ENCODE measurements around the gene PHRF1.

PHRF1 gene

DNA sequence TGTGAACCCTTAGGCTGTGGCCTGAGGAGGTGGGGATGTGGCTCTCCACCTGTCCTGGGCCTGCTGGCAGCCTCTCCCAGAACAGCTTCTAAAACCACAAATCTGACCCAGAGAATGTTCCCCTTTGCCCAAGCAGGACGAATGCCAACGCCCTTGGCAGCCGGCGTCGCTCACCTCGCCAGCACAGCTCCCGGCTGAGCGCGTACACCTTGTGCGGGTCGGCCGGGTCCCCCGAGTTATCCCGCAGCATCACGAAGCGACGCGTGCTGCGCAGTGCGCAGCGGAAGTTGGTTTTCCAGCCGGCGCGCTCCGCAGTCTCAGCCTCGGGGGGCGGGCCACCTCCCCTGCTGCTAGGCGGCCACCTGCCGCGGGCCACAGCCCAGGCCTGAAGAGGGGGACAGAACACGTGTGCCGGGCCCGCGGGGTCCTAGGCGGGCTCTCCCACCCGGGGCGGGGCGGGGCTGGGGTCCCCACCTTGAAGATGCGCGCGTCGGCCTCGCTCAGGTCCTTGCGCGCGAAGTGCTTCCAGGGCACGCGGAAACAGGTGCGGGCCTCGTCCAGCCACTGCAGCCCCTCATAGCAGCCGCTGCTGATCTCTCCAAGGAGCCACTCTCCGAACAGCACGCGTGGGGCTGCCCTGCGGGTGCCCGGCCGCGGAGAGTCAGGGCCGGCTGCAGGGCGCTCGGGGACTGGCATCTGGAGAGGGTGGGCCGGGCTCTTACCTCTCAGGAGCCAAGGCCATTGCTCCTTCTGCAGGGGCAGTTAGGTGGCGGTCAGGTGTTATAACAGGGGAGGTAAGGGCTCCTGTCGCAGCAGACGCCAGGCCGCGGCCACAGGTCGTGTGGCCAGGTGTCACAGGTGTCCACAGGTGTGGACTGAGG is 38.6 kb downstream of the PHRF1 start:
- TF ChIP-seq, protein P1, sequence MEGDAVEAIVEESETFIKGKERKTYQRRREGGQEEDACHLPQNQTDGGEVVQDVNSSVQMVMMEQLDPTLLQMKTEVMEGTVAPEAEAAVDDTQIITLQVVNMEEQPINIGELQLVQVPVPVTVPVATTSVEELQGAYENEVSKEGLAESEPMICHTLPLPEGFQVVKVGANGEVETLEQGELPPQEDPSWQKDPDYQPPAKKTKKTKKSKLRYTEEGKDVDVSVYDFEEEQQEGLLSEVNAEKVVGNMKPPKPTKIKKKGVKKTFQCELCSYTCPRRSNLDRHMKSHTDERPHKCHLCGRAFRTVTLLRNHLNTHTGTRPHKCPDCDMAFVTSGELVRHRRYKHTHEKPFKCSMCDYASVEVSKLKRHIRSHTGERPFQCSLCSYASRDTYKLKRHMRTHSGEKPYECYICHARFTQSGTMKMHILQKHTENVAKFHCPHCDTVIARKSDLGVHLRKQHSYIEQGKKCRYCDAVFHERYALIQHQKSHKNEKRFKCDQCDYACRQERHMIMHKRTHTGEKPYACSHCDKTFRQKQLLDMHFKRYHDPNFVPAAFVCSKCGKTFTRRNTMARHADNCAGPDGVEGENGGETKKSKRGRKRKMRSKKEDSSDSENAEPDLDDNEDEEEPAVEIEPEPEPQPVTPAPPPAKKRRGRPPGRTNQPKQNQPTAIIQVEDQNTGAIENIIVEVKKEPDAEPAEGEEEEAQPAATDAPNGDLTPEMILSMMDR (IDR thresholded peaks at IDR 0.05; ENCODE audit: insufficient read depth, missing control alignments) = no peak
- FAIRE-seq = no peak
- no peak for DNase-seq (ENCODE audit: insufficient read length, low spot score)

DNA sequence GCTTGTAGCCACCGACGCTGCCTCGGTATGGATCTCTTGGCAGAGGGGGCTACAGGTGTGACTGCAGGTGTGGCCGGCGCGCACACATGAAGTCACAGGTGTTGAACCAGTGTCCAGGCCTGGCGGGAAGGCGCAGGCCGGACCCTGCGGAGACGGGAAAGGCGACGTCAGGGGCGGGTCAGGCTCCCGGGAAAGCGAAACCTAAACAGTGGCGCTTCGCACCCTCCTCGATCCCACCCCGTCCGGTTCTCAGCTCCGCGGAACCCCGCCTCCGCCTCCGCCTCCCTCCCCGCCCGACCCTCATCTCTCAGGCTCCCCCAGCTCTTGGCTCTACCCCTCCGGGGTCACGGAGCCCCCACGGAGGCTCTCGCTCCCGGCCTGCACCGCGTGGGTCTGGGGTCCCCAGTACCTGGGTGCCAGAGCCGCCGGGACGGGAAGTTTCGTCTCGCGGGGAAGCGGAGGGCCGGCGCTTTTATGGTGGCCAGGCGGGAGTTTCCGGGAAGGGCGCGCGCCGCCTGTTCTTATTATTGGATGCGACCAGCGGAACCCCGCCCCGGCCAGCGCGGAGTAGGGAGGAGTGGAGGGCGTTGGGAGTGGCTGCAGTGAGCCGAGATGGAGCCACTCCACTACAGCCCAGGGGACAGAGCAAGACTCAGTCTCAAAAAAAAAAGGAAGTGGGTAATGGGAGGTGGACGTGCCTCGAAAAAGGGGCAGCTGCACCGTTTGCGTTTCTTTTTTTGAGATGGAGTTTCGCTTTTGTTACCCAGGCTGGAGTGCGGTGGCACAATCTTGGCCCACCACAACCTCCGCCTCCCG is 39.4 kb downstream of the PHRF1 start, which contains the start of gene IRF7:
TSS of gene IRF7 (minus strand) at position 447 of the 816 bp plus-strand sequence. CDS start 586 bp downstream, outside the sequence.
- FAIRE-seq (no peak), DNase-seq (ENCODE audit: insufficient read length, low spot score) (no peak)
- TF ChIP-seq, protein P1 (IDR thresholded peaks at IDR 0.05; ENCODE audit: insufficient read depth, missing control alignments) = no peak

DNA sequence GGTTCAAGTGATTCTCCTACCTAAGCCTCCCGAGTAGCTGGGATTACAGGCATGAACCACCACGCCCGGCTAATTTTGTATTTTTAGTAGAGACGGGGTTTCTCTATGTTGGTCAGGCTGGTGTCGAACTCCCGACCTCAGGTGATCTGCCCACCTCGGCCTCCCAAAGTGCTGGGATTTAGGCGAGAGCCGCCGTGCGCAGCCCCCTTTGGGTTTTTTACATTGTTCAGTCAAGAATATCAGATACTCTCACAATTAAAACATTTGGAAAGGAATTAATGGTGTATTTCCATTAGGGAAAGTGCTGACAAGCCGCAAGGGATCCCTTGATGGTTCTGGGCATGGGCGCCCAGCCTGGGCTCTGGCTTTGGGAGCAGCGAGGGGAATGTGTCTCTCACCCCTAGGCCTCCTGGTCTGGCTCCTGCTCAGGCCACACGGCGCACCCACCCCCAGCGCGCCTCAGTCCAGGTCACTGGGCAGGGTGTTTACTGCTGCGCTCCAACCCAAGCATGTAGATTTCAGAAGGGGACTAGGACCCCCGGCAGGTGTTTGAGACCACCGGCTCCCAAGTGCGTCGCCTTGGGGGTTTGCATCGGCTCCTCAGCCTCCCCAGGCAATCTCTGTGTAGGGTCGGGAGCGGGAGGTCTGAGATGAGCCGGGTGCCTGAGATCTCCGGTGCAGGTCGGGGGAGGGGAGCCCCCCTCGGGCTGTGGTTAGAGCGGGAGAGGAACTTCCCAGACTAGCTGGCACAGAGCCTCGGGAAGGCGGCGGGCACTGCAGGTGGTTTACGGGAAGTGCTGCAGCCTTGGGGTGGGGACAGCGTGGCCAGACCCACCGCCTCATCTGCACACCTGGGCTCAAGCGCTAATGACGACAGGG is 40.3 kb downstream of the PHRF1 start:
- DNase-seq (ENCODE audit: insufficient read length, low spot score) (no peak), FAIRE-seq (no peak)
- TF ChIP-seq, protein P1 (IDR thresholded peaks at IDR 0.05; ENCODE audit: insufficient read depth, missing control alignments) = no peak

DNA sequence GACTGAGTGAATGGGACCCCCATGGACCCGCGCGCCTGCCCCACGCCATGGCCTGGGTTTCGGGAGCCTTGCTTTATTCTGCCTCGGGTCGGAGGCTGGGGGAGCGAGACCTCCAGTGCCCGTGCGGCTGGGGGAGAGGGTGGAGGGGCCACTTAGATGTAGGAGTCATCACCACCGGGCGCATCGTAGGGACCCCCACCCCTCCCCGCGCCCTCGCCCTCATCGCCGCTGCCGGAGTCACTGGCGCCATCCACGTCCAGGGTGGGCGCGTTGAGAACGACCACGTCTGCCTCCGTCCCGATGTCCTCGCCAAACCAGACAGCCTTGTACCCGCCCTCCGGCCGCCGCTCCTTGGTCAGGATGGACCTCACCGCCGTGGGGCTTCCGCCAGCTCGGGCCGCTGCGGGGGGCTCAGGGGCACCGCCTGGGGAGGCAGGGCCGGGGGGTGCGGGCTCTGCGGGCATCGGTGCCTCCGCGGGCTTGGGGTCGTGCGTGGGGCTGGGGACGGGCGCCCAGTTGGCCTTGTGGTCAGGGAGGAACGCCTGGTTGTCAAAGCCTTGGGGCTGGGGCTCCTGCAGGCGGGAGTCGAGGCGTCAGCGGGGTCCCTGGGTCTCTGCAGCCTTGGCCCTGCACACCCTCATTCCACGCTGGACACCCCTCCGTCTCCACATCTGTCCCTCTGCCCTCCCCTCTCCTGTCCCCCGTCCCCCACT is 41.1 kb downstream of the PHRF1 start:
- no peak for DNase-seq (ENCODE audit: insufficient read length, low spot score)
- TF ChIP-seq, protein P1 (IDR thresholded peaks at IDR 0.05; ENCODE audit: insufficient read depth, missing control alignments) = no peak
- FAIRE-seq = no peak

DNA sequence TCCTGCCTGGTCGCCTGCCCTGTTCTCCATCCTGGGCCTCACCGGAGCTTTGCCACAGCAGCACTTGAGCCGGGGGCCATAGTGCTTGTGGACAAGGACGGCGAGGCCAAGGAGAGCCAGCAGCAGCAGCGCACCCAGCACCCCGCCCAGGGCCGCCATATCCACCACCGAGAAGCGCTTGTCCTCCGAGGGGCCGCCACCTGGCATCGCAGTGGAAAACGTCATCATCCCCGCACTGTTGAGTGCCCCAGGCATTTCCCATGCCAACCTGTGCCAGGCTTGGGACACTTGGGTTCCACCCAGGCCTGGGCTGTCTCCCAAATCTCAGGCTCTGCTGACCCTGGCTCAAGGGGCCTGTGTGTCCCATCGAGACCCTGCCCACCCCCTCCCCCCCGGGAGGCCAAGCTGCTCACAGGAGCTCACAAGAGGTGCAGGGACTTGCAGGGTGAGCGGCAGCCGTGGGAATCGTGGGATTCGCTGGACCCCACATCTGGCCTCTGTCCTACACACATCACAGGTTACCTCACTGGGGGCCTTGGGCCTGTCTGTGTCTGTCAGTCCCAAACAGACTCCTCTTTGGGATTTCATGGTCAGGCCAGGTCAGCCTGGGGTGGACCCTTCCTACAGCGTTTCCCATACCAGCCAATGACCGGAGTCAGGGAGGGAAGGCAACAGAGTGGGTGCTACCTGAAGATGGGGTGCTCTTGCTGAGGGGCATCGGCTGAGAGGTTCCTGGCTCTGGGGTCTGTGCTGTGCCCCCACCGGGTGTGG is 41.8 kb downstream of the PHRF1 start:
- TF ChIP-seq, protein P1 (IDR thresholded peaks at IDR 0.05; ENCODE audit: insufficient read depth, missing control alignments) = no peak
- no peak for FAIRE-seq
- no peak for DNase-seq (ENCODE audit: insufficient read length, low spot score)

Measured in D721Med (cell line).